Upper lobe of left lung (tissue), 4 donors: ENCODE measurements around the gene LIMK2.

ENCODE experiments used
- CTCF ChIP-seq, 6 experiments: fragments of 450-650 bp in 4 of 6; fragments of 200-600 bp in 2 of 6; sonication (generic) in 2 of 6; IDR thresholded peaks; one replicate each; pipeline ENCODE4 v1.5.1; 2016 to 2019; ENCODE audit warnings: antibody characterized with exemption in 6 of 6
- EP300 ChIP-seq, 4 donors: sonication (generic); formaldehyde crosslinking; IDR thresholded peaks; one replicate each; pipeline ENCODE4 v1.5.1; 2017; ENCODE audit warnings: antibody characterized with exemption in 4 of 4, control low read depth in 2 of 4
- POLR2A ChIP-seq, 4 donors: fragments of 450-650 bp; IDR thresholded peaks; one replicate each; pipeline ENCODE4 v1.5.1; 2016 to 2017; ENCODE audit warnings: antibody characterized with exemption in 4 of 4, mild to moderate bottlenecking in 2 of 4
- POLR2AphosphoS5 ChIP-seq, 2 donors: sonication (generic); formaldehyde crosslinking; IDR thresholded peaks; one replicate each; pipeline ENCODE4 v1.5.1; 2017; ENCODE audit warnings: antibody characterized with exemption in 2 of 2

GRCh38 chr22:31295360-31295759 is 83.3 kb downstream of the LIMK2 start:
- TF ChIP-seq CTCF (IDR thresholded peaks at IDR 0.05) (no peak), POLR2AphosphoS5 (IDR thresholded peaks at IDR 0.05) (no peak), EP300 (IDR thresholded peaks at IDR 0.05) (no peak), POLR2A (IDR thresholded peaks at IDR 0.05) (peak in 1 of 4 donors; percentile 39)
